CD4-positive, alpha-beta T cell (primary cell): Measurements from ENCODE around the gene TRAF3. TPM values are rescaled to one million over a fixed set of nuclear protein-coding genes. Genes with fewer than 3 reads are reported as not detected.

Source experiments
- ATAC-seq: fragments of 200-7000 bp; cut with Tn5 transposase; one replicate; pipeline ENCODE4 v1.10.0; 2022; ENCODE audit warnings: mild to moderate bottlenecking; ENCODE audit not compliant: poor library complexity
- CTCF ChIA-PET: fragments of 350-600 bp; sonication (Branson Sonifier 250); formaldehyde crosslinking; loops from one replicate; lab custom pipeline; 2021; ENCODE audit warnings: antibody characterized with exemption, inconsistent platforms; lab: Charles Lee
- POLR2A ChIA-PET: fragments of 350-600 bp; sonication (Branson Sonifier 250); formaldehyde crosslinking; loops from one replicate; lab custom pipeline; 2021; ENCODE audit warnings: antibody characterized with exemption, inconsistent platforms; lab: Charles Lee
- DNase-seq, 14 experiments: peaks; one replicate each; pipeline ENCODE4 v3.0.0-alpha.2; 2013 to 2020; ENCODE audit warnings: mixed read lengths in 2 of 14
- H3K27ac ChIP-seq, 2 donors: one replicate each; pipeline versions ENCODE4 v1.5.1 to v1.7.0; 2013; ENCODE audit warnings: low read length in 2 of 2, low read depth in 1 of 2, mild to moderate bottlenecking in 1 of 2
- H3K27me3 ChIP-seq, 2 experiments: 1 replicate in 1 of 2; 2 replicates in 1 of 2; pipeline versions ENCODE4 v1.6.1 to v1.7.0; 2013; ENCODE audit warnings: low read length in 2 of 2, control low read depth in 1 of 2, mild to moderate bottlenecking in 1 of 2, moderate library complexity in 1 of 2; ENCODE audit not compliant: insufficient read depth in 2 of 2, control insufficient read depth in 1 of 2
- H3K36me3 ChIP-seq: one replicate; pipeline ENCODE4 v1.6.1; 2013; ENCODE audit warnings: low read length, control low read depth; ENCODE audit not compliant: insufficient read depth
- H3K4me1 ChIP-seq: one replicate; pipeline ENCODE4 v1.6.1; 2013; ENCODE audit warnings: low read length, control low read depth; ENCODE audit not compliant: insufficient read depth
- H3K4me3 ChIP-seq: one replicate; pipeline ENCODE4 v1.5.1; 2013; ENCODE audit warnings: mild to moderate bottlenecking, low read length, moderate library complexity
- H3K9me3 ChIP-seq, 2 experiments: 1 replicate in 1 of 2; 2 replicates in 1 of 2; pipeline versions ENCODE4 v1.6.1 to v1.7.0; 2013; ENCODE audit warnings: low read length in 2 of 2, mild to moderate bottlenecking in 2 of 2, control low read depth in 1 of 2, moderate library complexity in 1 of 2; ENCODE audit not compliant: control insufficient read depth in 1 of 2, insufficient read depth in 1 of 2
- H3K27ac Mint-ChIP-seq: one replicate; pipeline ENCODE4 v1.8.0; 2020; ENCODE audit warnings: mixed read lengths
- H3K27me3 Mint-ChIP-seq: one replicate; pipeline ENCODE4 v1.8.0; 2021; ENCODE audit warnings: mixed read lengths
- H3K36me3 Mint-ChIP-seq: one replicate; pipeline ENCODE4 v1.8.0; 2021; ENCODE audit warnings: low read depth, mixed read lengths
- H3K4me1 Mint-ChIP-seq: one replicate; pipeline ENCODE4 v1.8.0; 2021; ENCODE audit warnings: low read depth, mixed read lengths
- H3K4me3 Mint-ChIP-seq: one replicate; pipeline ENCODE4 v1.8.0; 2020; ENCODE audit warnings: mild to moderate bottlenecking, mixed read lengths
- H3K9me3 Mint-ChIP-seq: one replicate; pipeline ENCODE4 v1.8.0; 2020; ENCODE audit warnings: mixed read lengths
- CTCF ChIP-seq: fragments of 200-600 bp; IDR thresholded peaks from one replicate; pipeline ENCODE4 v1.8.0; 2022; ENCODE audit warnings: antibody characterized with exemption, mild to moderate bottlenecking
- intact Hi-C, 2 experiments: fragments of 100-400 bp; cut with DNase I in 1 of 2; cut with micrococcal nuclease in 1 of 2; formaldehyde crosslinking; loops; one replicate each; pipeline versions ENCODE4 v1.15.1 to v1.9.0; 2023 to 2025; cut with DNase I, micrococcal nuclease
- total RNA-seq, 174 experiments: library from RNA in 2 of 174; stranded (reverse) in 2 of 174; gene quantifications; one replicate each; pipeline ENCODE4 v1.2.3 and lab custom pipeline; 2021 to 2026

The TRAF3 gene
- total RNA-seq, 2 experiments from 2014 or later = 27.1 to 32.4 TPM

DNA sequence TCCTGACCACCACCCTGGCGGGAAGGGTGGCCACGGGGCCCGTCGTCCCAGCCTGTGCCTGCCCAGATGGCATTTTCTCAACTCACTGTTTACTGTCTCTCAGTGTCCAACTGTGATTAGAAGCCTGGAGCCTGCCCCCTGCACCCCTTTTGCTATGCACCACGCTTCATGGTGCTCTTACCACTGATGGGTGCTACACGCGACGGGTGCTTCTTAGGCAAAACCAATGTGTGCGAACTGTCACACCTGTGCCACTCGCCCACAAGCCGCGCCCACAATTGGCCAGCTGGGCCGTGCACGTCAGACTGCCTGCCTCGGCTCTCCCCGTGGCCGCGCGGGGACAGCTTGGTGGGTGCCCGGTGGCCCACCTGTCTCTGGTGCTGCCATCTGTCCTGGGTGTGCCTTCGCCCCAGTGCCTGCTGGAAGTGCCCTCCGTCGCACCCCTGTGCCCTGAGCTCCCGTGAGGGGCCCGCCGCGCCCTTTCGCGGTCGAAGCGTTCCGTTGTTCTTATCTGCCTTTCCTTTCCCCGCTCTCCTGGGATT, 130.1 kb downstream of the TRAF3 start:
- Histone ChIP-seq H3K9me3 (no peaks in the 10 kb centered on the region), H3K36me3 (peaks cover 47% of the 10 kb centered on the region), H3K27me3 (no peaks in the 10 kb centered on the region), H3K27ac (no peak overlapping the region), H3K4me1 (no peaks in the 10 kb centered on the region), H3K4me3 (no peak overlapping the region)
- Mint-ChIP-seq H3K27ac (no peak overlapping the region), H3K9me3 (no peaks in the 10 kb centered on the region), H3K36me3 (peaks cover 55% of the 10 kb centered on the region), H3K27me3 (no peaks in the 10 kb centered on the region), H3K4me1 (no peaks in the 10 kb centered on the region), H3K4me3 (no peak overlapping the region)
- no peak for TF ChIP-seq CTCF
- DNase-seq = peak in 1 of 14 experiments; percentile 23
- intact Hi-C loops = no loop called here
- POLR2A ChIA-PET = no interaction called here
- no peak for ATAC-seq
- CTCF ChIA-PET = no interaction called here

- no peaks in the 10 kb centered on the region for H3K27me3 Mint-ChIP-seq
- no peaks in the 10 kb centered on the region for H3K9me3 Mint-ChIP-seq
- ChIA-PET POLR2A (no interaction called here), CTCF (no interaction called here)
- H3K4me3 Mint-ChIP-seq = no peak overlapping the region
- no peak overlapping the region for H3K27ac ChIP-seq
- intact Hi-C loops = no loop called here
- no peak for ATAC-seq
- H3K36me3 Mint-ChIP-seq = peaks cover 47% of the 10 kb centered on the region
- no peak overlapping the region for H3K27ac Mint-ChIP-seq
- DNase-seq = no peak
- H3K4me3 ChIP-seq = no peak overlapping the region
- TF ChIP-seq CTCF = no peak
- H3K4me1 ChIP-seq = no peaks in the 10 kb centered on the region
- peaks cover 39% of the 10 kb centered on the region for H3K36me3 ChIP-seq
- no peaks in the 10 kb centered on the region for H3K9me3 ChIP-seq
- no peaks in the 10 kb centered on the region for H3K4me1 Mint-ChIP-seq
- H3K27me3 ChIP-seq = no peaks in the 10 kb centered on the region
Observed at GRCh38 chr14:102907980-102908730, 130.9 kb downstream of the TRAF3 start.

GRCh38 chr14:102908766-102909455, 131.7 kb downstream of the TRAF3 start:
- ChIA-PET CTCF (no interaction called here), POLR2A (no interaction called here)
- ATAC-seq = no peak
- intact Hi-C loops = no loop called here
- H3K27ac ChIP-seq = no peak overlapping the region
- DNase-seq = no peak
- H3K4me3 ChIP-seq = no peak overlapping the region
- no peak for TF ChIP-seq CTCF
- H3K36me3 Mint-ChIP-seq = peaks cover 39% of the 10 kb centered on the region
- H3K9me3 ChIP-seq = no peaks in the 10 kb centered on the region
- H3K27me3 ChIP-seq = no peaks in the 10 kb centered on the region
- no peak overlapping the region for H3K27ac Mint-ChIP-seq
- no peak overlapping the region for H3K4me3 Mint-ChIP-seq
- peaks cover 32% of the 10 kb centered on the region for H3K36me3 ChIP-seq
- H3K9me3 Mint-ChIP-seq = no peaks in the 10 kb centered on the region
- H3K4me1 Mint-ChIP-seq = no peaks in the 10 kb centered on the region
- H3K4me1 ChIP-seq = no peaks in the 10 kb centered on the region
- no peaks in the 10 kb centered on the region for H3K27me3 Mint-ChIP-seq
